ENCODE measurements around the gene SSH2. TPM values are rescaled to one million over a fixed set of nuclear protein-coding genes. Genes with fewer than 3 reads are reported as not detected.
A peak's percentile ranks its signal among the peaks of the same experiment; 100 is the strongest.

Gene SSH2
- total RNA-seq, 1 donor, result 13.0 TPM

GRCh38 chr17:29627951-29628350 is 302.1 kb downstream of the SSH2 start:
- H3K4me2 ChIP-seq (ENCODE audit: insufficient read depth, low read length), result no peak overlapping the region
- H3K36me3 ChIP-seq (ENCODE audit: insufficient read depth, low read length), result peaks cover 11% of the 10 kb centered on the region
- no peak overlapping the region for H2AFZ ChIP-seq (ENCODE audit: low read length)
- no peaks in the 10 kb centered on the region for H4K20me1 ChIP-seq (ENCODE audit: insufficient read depth, low read length)
- no peak for DNase-seq (ENCODE audit: insufficient read length, low spot score, missing footprints)
- TF ChIP-seq CTCF (IDR thresholded peaks at IDR 0.05; ENCODE audit: extremely low read depth, low read depth, low read length), result no peak
- no peak overlapping the region for H3K4me3 ChIP-seq (ENCODE audit: insufficient read depth, low read length)
- peaks cover 8% of the 10 kb centered on the region for H3K4me1 ChIP-seq (ENCODE audit: insufficient read depth, low read length)
- H3K27me3 ChIP-seq (ENCODE audit: insufficient read depth, low read length), result no peaks in the 10 kb centered on the region
- no peak overlapping the region for H3K27ac ChIP-seq (ENCODE audit: low read depth, low read length)
- H3K9me3 ChIP-seq (ENCODE audit: low read depth, low read length), result no peaks in the 10 kb centered on the region
- H3K79me2 ChIP-seq (ENCODE audit: insufficient read depth, low read length), result no peaks in the 10 kb centered on the region

- Histone ChIP-seq H3K4me3 (ENCODE audit: insufficient read depth, low read length) (no peak overlapping the region), H3K9me3 (ENCODE audit: low read depth, low read length) (no peaks in the 10 kb centered on the region), H3K36me3 (ENCODE audit: insufficient read depth, low read length) (no peaks in the 10 kb centered on the region), H4K20me1 (ENCODE audit: insufficient read depth, low read length) (peaks cover 9% of the 10 kb centered on the region), H3K4me1 (ENCODE audit: insufficient read depth, low read length) (peaks cover 19% of the 10 kb centered on the region), H3K27me3 (ENCODE audit: insufficient read depth, low read length) (no peaks in the 10 kb centered on the region), H2AFZ (ENCODE audit: low read length) (peak overlapping the region; percentile 55), H3K4me2 (ENCODE audit: insufficient read depth, low read length) (peak overlapping the region; percentile 43), H3K27ac (ENCODE audit: low read depth, low read length) (no peak overlapping the region), H3K79me2 (ENCODE audit: insufficient read depth, low read length) (no peaks in the 10 kb centered on the region)
- TF ChIP-seq CTCF (IDR thresholded peaks at IDR 0.05; ENCODE audit: extremely low read depth, low read depth, low read length), result no peak
- DNase-seq (ENCODE audit: insufficient read length, low spot score, missing footprints), result peak; percentile 89
These were observed 304.8 kb downstream of the SSH2 start for GRCh38 chr17:29625037-29625750.

DNA sequence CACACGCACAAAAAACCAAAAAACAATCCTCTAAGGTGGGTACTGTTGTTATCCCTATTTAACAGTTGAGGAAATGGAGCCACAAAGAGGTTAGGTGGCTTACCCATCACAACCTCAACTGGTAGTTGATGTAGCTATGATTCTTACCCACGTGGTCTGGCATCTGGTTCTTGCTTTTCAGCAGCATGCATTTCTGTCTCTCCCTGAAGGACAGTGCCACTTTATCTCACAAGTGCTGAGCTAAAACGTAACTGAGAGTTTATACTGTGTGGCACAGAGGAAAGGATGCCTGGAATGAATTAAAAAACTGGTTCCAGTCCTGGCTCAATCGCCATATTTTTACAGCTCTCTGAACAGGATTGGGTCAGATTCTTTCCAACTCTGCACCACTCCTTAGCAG is 305.4 kb downstream of the SSH2 start:
- Histone ChIP-seq H3K4me2 (ENCODE audit: insufficient read depth, low read length) (no peak overlapping the region), H3K27me3 (ENCODE audit: insufficient read depth, low read length) (no peaks in the 10 kb centered on the region), H4K20me1 (ENCODE audit: insufficient read depth, low read length) (peaks cover 9% of the 10 kb centered on the region), H3K27ac (ENCODE audit: low read depth, low read length) (no peak overlapping the region), H3K79me2 (ENCODE audit: insufficient read depth, low read length) (no peaks in the 10 kb centered on the region), H3K36me3 (ENCODE audit: insufficient read depth, low read length) (no peaks in the 10 kb centered on the region), H3K4me3 (ENCODE audit: insufficient read depth, low read length) (no peak overlapping the region), H3K9me3 (ENCODE audit: low read depth, low read length) (no peaks in the 10 kb centered on the region), H2AFZ (ENCODE audit: low read length) (peak overlapping the region; percentile 55), H3K4me1 (ENCODE audit: insufficient read depth, low read length) (peaks cover 19% of the 10 kb centered on the region)
- no peak for TF ChIP-seq CTCF (IDR thresholded peaks at IDR 0.05; ENCODE audit: extremely low read depth, low read depth, low read length)
- DNase-seq (ENCODE audit: insufficient read length, low spot score, missing footprints), result peak; percentile 88

DNA sequence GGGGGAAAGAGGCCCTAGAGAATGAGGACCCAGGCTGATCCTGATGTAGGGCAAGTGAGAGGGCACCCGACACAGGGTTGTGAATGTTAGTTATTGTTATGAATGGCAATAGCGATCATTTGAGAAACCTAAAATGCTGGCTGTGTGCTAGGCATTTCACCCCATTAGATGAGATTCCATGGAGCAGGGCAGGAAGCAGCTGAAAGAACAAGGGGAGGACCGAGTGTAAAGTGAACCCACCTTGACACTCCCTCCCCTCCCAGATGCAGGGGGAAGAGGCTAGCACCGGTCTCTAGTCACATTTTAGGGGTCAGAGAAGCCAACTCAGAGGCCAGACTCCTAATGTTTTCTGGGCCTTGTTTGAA is 306.8 kb downstream of the SSH2 start:
- no peaks in the 10 kb centered on the region for H3K9me3 ChIP-seq (ENCODE audit: low read depth, low read length)
- peak; percentile 75 for DNase-seq (ENCODE audit: insufficient read length, low spot score, missing footprints)
- no peaks in the 10 kb centered on the region for H3K27me3 ChIP-seq (ENCODE audit: insufficient read depth, low read length)
- H2AFZ ChIP-seq (ENCODE audit: low read length), result peak overlapping the region; percentile 25
- H3K4me2 ChIP-seq (ENCODE audit: insufficient read depth, low read length), result peak overlapping the region; percentile 87
- H3K4me3 ChIP-seq (ENCODE audit: insufficient read depth, low read length), result peak overlapping the region; percentile 88
- H4K20me1 ChIP-seq (ENCODE audit: insufficient read depth, low read length), result peaks cover 12% of the 10 kb centered on the region
- no peak overlapping the region for H3K27ac ChIP-seq (ENCODE audit: low read depth, low read length)
- H3K79me2 ChIP-seq (ENCODE audit: insufficient read depth, low read length), result no peaks in the 10 kb centered on the region
- H3K36me3 ChIP-seq (ENCODE audit: insufficient read depth, low read length), result no peaks in the 10 kb centered on the region
- TF ChIP-seq CTCF (IDR thresholded peaks at IDR 0.05; ENCODE audit: extremely low read depth, low read depth, low read length), result no peak
- H3K4me1 ChIP-seq (ENCODE audit: insufficient read depth, low read length), result peaks cover 25% of the 10 kb centered on the region

All from osteoblast (primary cell).